ENCODE measurements around the gene NCKAP5.

Gene NCKAP5

GRCh38 chr2:133417415-133417814, 150.8 kb downstream of the NCKAP5 start:
- no peaks in the 10 kb centered on the region for H3K9me3 Mint-ChIP-seq
- no peaks in the 10 kb centered on the region for H3K27me3 Mint-ChIP-seq
- H3K4me3 Mint-ChIP-seq: no peak overlapping the region
- no peaks in the 10 kb centered on the region for H3K36me3 Mint-ChIP-seq (ENCODE audit: low read depth)
- no peak overlapping the region for H3K27ac Mint-ChIP-seq
- intact Hi-C loops (cut with micrococcal nuclease): no loop called here
- no peaks in the 10 kb centered on the region for H3K4me1 Mint-ChIP-seq (ENCODE audit: low read depth)

- intact Hi-C loops (cut with micrococcal nuclease): no loop called here
- Mint-ChIP-seq H3K27me3 (no peaks in the 10 kb centered on the region), H3K4me3 (no peak overlapping the region), H3K9me3 (no peaks in the 10 kb centered on the region), H3K27ac (no peak overlapping the region), H3K36me3 (ENCODE audit: low read depth) (no peaks in the 10 kb centered on the region), H3K4me1 (ENCODE audit: low read depth) (no peaks in the 10 kb centered on the region)
Observed at GRCh38 chr2:133416736-133417135, 151.5 kb downstream of the NCKAP5 start.

GRCh38 chr2:133416146-133416545, 152.1 kb downstream of the NCKAP5 start:
- no peaks in the 10 kb centered on the region for H3K4me1 Mint-ChIP-seq (ENCODE audit: low read depth)
- H3K4me3 Mint-ChIP-seq: no peak overlapping the region
- no peak overlapping the region for H3K27ac Mint-ChIP-seq
- H3K9me3 Mint-ChIP-seq: no peaks in the 10 kb centered on the region
- intact Hi-C loops (cut with micrococcal nuclease): no loop called here
- H3K36me3 Mint-ChIP-seq (ENCODE audit: low read depth): no peaks in the 10 kb centered on the region
- H3K27me3 Mint-ChIP-seq: no peaks in the 10 kb centered on the region

GRCh38 chr2:133415210-133415876, 152.9 kb downstream of the NCKAP5 start:
- Mint-ChIP-seq H3K36me3 (ENCODE audit: low read depth) (no peaks in the 10 kb centered on the region), H3K9me3 (no peaks in the 10 kb centered on the region), H3K27me3 (no peaks in the 10 kb centered on the region), H3K27ac (no peak overlapping the region), H3K4me1 (ENCODE audit: low read depth) (no peaks in the 10 kb centered on the region), H3K4me3 (no peak overlapping the region)
- intact Hi-C loops (cut with micrococcal nuclease): no loop called here

- Mint-ChIP-seq H3K36me3 (ENCODE audit: low read depth) (no peaks in the 10 kb centered on the region), H3K4me1 (ENCODE audit: low read depth) (no peaks in the 10 kb centered on the region), H3K27ac (no peak overlapping the region), H3K4me3 (no peak overlapping the region), H3K9me3 (no peaks in the 10 kb centered on the region), H3K27me3 (no peaks in the 10 kb centered on the region)
- intact Hi-C loops (cut with micrococcal nuclease): no loop called here
Observed at GRCh38 chr2:133414486-133415209, 153.6 kb downstream of the NCKAP5 start.

- H3K4me1 Mint-ChIP-seq (ENCODE audit: low read depth): no peaks in the 10 kb centered on the region
- no peak overlapping the region for H3K27ac Mint-ChIP-seq
- no peaks in the 10 kb centered on the region for H3K9me3 Mint-ChIP-seq
- H3K4me3 Mint-ChIP-seq: no peak overlapping the region
- no peaks in the 10 kb centered on the region for H3K36me3 Mint-ChIP-seq (ENCODE audit: low read depth)
- intact Hi-C loops (cut with micrococcal nuclease): no loop called here
- H3K27me3 Mint-ChIP-seq: no peaks in the 10 kb centered on the region
Observed at GRCh38 chr2:133413863-133414262, 154.4 kb downstream of the NCKAP5 start.

- Mint-ChIP-seq H3K27me3 (no peaks in the 10 kb centered on the region), H3K9me3 (no peaks in the 10 kb centered on the region), H3K36me3 (ENCODE audit: low read depth) (no peaks in the 10 kb centered on the region), H3K4me1 (ENCODE audit: low read depth) (no peaks in the 10 kb centered on the region), H3K4me3 (no peak overlapping the region), H3K27ac (no peak overlapping the region)
- intact Hi-C loops (cut with micrococcal nuclease): no loop called here
Observed at GRCh38 chr2:133412694-133413093, 155.6 kb downstream of the NCKAP5 start.

- Mint-ChIP-seq H3K36me3 (ENCODE audit: low read depth) (no peaks in the 10 kb centered on the region), H3K4me3 (no peak overlapping the region), H3K9me3 (no peaks in the 10 kb centered on the region), H3K4me1 (ENCODE audit: low read depth) (no peaks in the 10 kb centered on the region), H3K27ac (no peak overlapping the region), H3K27me3 (no peaks in the 10 kb centered on the region)
- intact Hi-C loops (cut with micrococcal nuclease): no loop called here
Observed at GRCh38 chr2:133411857-133412256, 156.4 kb downstream of the NCKAP5 start.

GRCh38 chr2:133411101-133411500, 157.2 kb downstream of the NCKAP5 start:
- intact Hi-C loops (cut with micrococcal nuclease): no loop called here
- Mint-ChIP-seq H3K4me1 (ENCODE audit: low read depth) (no peaks in the 10 kb centered on the region), H3K36me3 (ENCODE audit: low read depth) (no peaks in the 10 kb centered on the region), H3K27me3 (no peaks in the 10 kb centered on the region), H3K27ac (no peak overlapping the region), H3K9me3 (no peaks in the 10 kb centered on the region), H3K4me3 (no peak overlapping the region)

GRCh38 chr2:133409581-133410285, 158.5 kb downstream of the NCKAP5 start:
- Mint-ChIP-seq H3K27ac (no peak overlapping the region), H3K4me3 (no peak overlapping the region), H3K4me1 (ENCODE audit: low read depth) (no peaks in the 10 kb centered on the region), H3K27me3 (no peaks in the 10 kb centered on the region), H3K36me3 (ENCODE audit: low read depth) (no peaks in the 10 kb centered on the region), H3K9me3 (peaks cover 4% of the 10 kb centered on the region)
- intact Hi-C loops (cut with micrococcal nuclease): no loop called here

GRCh38 chr2:133408671-133409070, 159.6 kb downstream of the NCKAP5 start:
- H3K4me1 Mint-ChIP-seq (ENCODE audit: low read depth): no peaks in the 10 kb centered on the region
- H3K27ac Mint-ChIP-seq: no peak overlapping the region
- no peak overlapping the region for H3K4me3 Mint-ChIP-seq
- no peaks in the 10 kb centered on the region for H3K36me3 Mint-ChIP-seq (ENCODE audit: low read depth)
- no peaks in the 10 kb centered on the region for H3K27me3 Mint-ChIP-seq
- intact Hi-C loops (cut with micrococcal nuclease): no loop called here
- H3K9me3 Mint-ChIP-seq: peaks cover 6% of the 10 kb centered on the region

- intact Hi-C loops (cut with micrococcal nuclease): no loop called here
- peaks cover 6% of the 10 kb centered on the region for H3K9me3 Mint-ChIP-seq
- H3K27ac Mint-ChIP-seq: no peak overlapping the region
- H3K36me3 Mint-ChIP-seq (ENCODE audit: low read depth): no peaks in the 10 kb centered on the region
- H3K4me1 Mint-ChIP-seq (ENCODE audit: low read depth): no peaks in the 10 kb centered on the region
- H3K4me3 Mint-ChIP-seq: no peak overlapping the region
- H3K27me3 Mint-ChIP-seq: no peaks in the 10 kb centered on the region
Observed at GRCh38 chr2:133407341-133407740, 160.9 kb downstream of the NCKAP5 start.

GRCh38 chr2:133405252-133405651, 163.0 kb downstream of the NCKAP5 start:
- H3K4me1 Mint-ChIP-seq (ENCODE audit: low read depth): no peaks in the 10 kb centered on the region
- intact Hi-C loops (cut with micrococcal nuclease): no loop called here
- H3K27ac Mint-ChIP-seq: no peak overlapping the region
- H3K36me3 Mint-ChIP-seq (ENCODE audit: low read depth): no peaks in the 10 kb centered on the region
- H3K4me3 Mint-ChIP-seq: no peak overlapping the region
- no peaks in the 10 kb centered on the region for H3K27me3 Mint-ChIP-seq
- peaks cover 12% of the 10 kb centered on the region for H3K9me3 Mint-ChIP-seq

GRCh38 chr2:133400411-133400810, 167.9 kb downstream of the NCKAP5 start:
- intact Hi-C loops (cut with micrococcal nuclease): no loop called here

More at GRCh38 chr2:133400411-133400810, 167.9 kb downstream of the NCKAP5 start:
- Mint-ChIP-seq H3K27ac (no peak overlapping the region), H3K4me3 (no peak overlapping the region), H3K4me1 (ENCODE audit: low read depth) (no peaks in the 10 kb centered on the region), H3K9me3 (peaks cover 12% of the 10 kb centered on the region), H3K27me3 (no peaks in the 10 kb centered on the region), H3K36me3 (ENCODE audit: low read depth) (no peaks in the 10 kb centered on the region)

Data from dendritic cell treated with granulocyte-macrophage colony-stimulating factor and Interleukin-4, amounts not matched to agents 40 ng/mL and 50 ng/mL, for 4 days (primary cell).